HepG2 (cell line): ENCODE results near the gene SLC2A6. TPM values are rescaled to one million over a fixed set of nuclear protein-coding genes. Genes with fewer than 3 reads are reported as not detected.

ENCODE experiments used
- CERS6 ChIP-seq: sonication (generic); formaldehyde crosslinking; IDR thresholded peaks from 2 replicates; pipeline ENCODE4 v1.5.0; 2020; ENCODE audit warnings: missing genetic modification reagents
- DR1 ChIP-seq: sonication (generic); formaldehyde crosslinking; IDR thresholded peaks from 2 replicates; pipeline ENCODE4 v1.8.0; 2021; ENCODE audit warnings: mild to moderate bottlenecking, missing genetic modification reagents, inconsistent platforms
- GFI1 ChIP-seq: sonication (generic); formaldehyde crosslinking; IDR thresholded peaks from 2 replicates; pipeline ENCODE4 v1.5.0; 2020; ENCODE audit warnings: missing genetic modification reagents, mild to moderate bottlenecking, borderline replicate concordance
- GMEB2 ChIP-seq: IDR thresholded peaks from 2 replicates; pipeline ENCODE4 v1.6.1; 2016; ENCODE audit warnings: missing biosample characterization, missing genetic modification reagents, low read depth
- HHEX ChIP-seq: IDR thresholded peaks from 2 replicates; pipeline ENCODE4 v1.6.1; 2016; ENCODE audit warnings: control low read depth
- HMG20B ChIP-seq: conservative IDR thresholded peaks from 2 replicates; pipeline ENCODE4 v1.6.1; 2016; ENCODE audit warnings: missing genetic modification reagents, missing compliant biosample characterization
- MLXIP ChIP-seq: sonication (generic); formaldehyde crosslinking; IDR thresholded peaks from 2 replicates; pipeline ENCODE4 v1.9.0; 2021; ENCODE audit warnings: missing genetic modification reagents, borderline replicate concordance
- NFE2 ChIP-seq: sonication (generic); formaldehyde crosslinking; IDR thresholded peaks from 2 replicates; pipeline ENCODE4 v1.4.0; 2020; ENCODE audit warnings: missing genetic modification reagents
- PATZ1 ChIP-seq: sonication (generic); formaldehyde crosslinking; IDR thresholded peaks from 2 replicates; pipeline ENCODE4 v1.4.0; 2020; ENCODE audit warnings: missing genetic modification reagents
- PITX1 ChIP-seq: sonication (generic); formaldehyde crosslinking; IDR thresholded peaks from 2 replicates; pipeline ENCODE4 v1.5.1; 2020; ENCODE audit warnings: mild to moderate bottlenecking, missing genetic modification reagents
- RELA ChIP-seq: sonication (generic); formaldehyde crosslinking; IDR thresholded peaks from 2 replicates; pipeline ENCODE4 v1.4.0; 2020; ENCODE audit warnings: missing genetic modification reagents
- SP5 ChIP-seq: IDR thresholded peaks from 2 replicates; pipeline ENCODE4 v1.6.1; 2016; ENCODE audit warnings: low read depth, borderline replicate concordance
- U2AF2 ChIP-seq: fragments of 200-400 bp; formaldehyde crosslinking; IDR thresholded peaks from 2 replicates; pipeline ENCODE4 v1.6.1; 2017; ENCODE audit warnings: low read depth, mild to moderate bottlenecking, low read length
- ZFY ChIP-seq: sonication (generic); formaldehyde crosslinking; IDR thresholded peaks from 2 replicates; pipeline ENCODE4 v1.4.0; 2020; ENCODE audit warnings: missing genetic modification reagents
- ZMYM3 ChIP-seq: sonication (generic); formaldehyde crosslinking; IDR thresholded peaks from 2 replicates; pipeline ENCODE4 v1.5.1; 2020; ENCODE audit warnings: mild to moderate bottlenecking, missing genetic modification reagents
- ZNF225 ChIP-seq: sonication (generic); formaldehyde crosslinking; IDR thresholded peaks from 2 replicates; pipeline ENCODE4 v1.4.0; 2020; ENCODE audit warnings: mild to moderate bottlenecking, missing genetic modification reagents
- ZNF230 ChIP-seq: sonication (generic); formaldehyde crosslinking; IDR thresholded peaks from 2 replicates; pipeline ENCODE4 v1.4.0; 2020; ENCODE audit warnings: mild to moderate bottlenecking, missing genetic modification reagents
- ZNF550 ChIP-seq: sonication (generic); formaldehyde crosslinking; IDR thresholded peaks from 2 replicates; pipeline ENCODE4 v1.4.0; 2020; ENCODE audit warnings: mild to moderate bottlenecking, missing genetic modification reagents, borderline replicate concordance
- ZNF558 ChIP-seq: sonication (generic); formaldehyde crosslinking; IDR thresholded peaks from 2 replicates; pipeline ENCODE4 v1.9.0; 2022; ENCODE audit warnings: mild to moderate bottlenecking, missing genetic modification reagents, borderline replicate concordance
- ZNF563 ChIP-seq: sonication (generic); formaldehyde crosslinking; IDR thresholded peaks from 2 replicates; pipeline ENCODE4 v1.8.0; 2022; ENCODE audit warnings: mild to moderate bottlenecking, moderate library complexity, missing genetic modification reagents
- ZNF564 ChIP-seq: sonication (generic); formaldehyde crosslinking; IDR thresholded peaks from 2 replicates; pipeline ENCODE4 v1.8.1; 2023; ENCODE audit warnings: mild to moderate bottlenecking, missing genetic modification reagents
- ZNF652 ChIP-seq: IDR thresholded peaks from 2 replicates; pipeline ENCODE4 v1.6.1; 2016; ENCODE audit warnings: low read depth, borderline replicate concordance
- polyA plus RNA-seq, 8 experiments: library from polyadenylated mRNA; depleted of rRNA in 3 of 8; stranded (reverse) in 7 of 8; unstranded in 1 of 8; fragments of >200 nt; fragmentation: Illumina TruSeq in 4 of 8; extraction: Trizol in 4 of 8; gene quantifications; 2 replicates each; pipeline versions ENCODE4 v1.2.1 to v1.2.3, GENCODE V29; 2011 to 2016; ENCODE audit warnings: low read depth in 4 of 8, missing spikeins in 1 of 8, mixed read lengths in 1 of 8; ENCODE audit not compliant: insufficient read depth in 1 of 8
- total RNA-seq, 5 experiments: library from RNA; depleted of rRNA; stranded (reverse); fragments of >200 nt; fragmentation: Illumina TruSeq; extraction: Trizol; gene quantifications; 2 replicates each; pipeline ENCODE4 v1.2.3, GENCODE V29; 2016; ENCODE audit warnings: low read depth in 1 of 5

SLC2A6 gene
- total and polyA plus RNA-seq, 2 of the 13 experiments (the other 11 are each of a cell fraction or from before 2014, with no cell fraction given) = 4.1 to 15.0 TPM

DNA sequence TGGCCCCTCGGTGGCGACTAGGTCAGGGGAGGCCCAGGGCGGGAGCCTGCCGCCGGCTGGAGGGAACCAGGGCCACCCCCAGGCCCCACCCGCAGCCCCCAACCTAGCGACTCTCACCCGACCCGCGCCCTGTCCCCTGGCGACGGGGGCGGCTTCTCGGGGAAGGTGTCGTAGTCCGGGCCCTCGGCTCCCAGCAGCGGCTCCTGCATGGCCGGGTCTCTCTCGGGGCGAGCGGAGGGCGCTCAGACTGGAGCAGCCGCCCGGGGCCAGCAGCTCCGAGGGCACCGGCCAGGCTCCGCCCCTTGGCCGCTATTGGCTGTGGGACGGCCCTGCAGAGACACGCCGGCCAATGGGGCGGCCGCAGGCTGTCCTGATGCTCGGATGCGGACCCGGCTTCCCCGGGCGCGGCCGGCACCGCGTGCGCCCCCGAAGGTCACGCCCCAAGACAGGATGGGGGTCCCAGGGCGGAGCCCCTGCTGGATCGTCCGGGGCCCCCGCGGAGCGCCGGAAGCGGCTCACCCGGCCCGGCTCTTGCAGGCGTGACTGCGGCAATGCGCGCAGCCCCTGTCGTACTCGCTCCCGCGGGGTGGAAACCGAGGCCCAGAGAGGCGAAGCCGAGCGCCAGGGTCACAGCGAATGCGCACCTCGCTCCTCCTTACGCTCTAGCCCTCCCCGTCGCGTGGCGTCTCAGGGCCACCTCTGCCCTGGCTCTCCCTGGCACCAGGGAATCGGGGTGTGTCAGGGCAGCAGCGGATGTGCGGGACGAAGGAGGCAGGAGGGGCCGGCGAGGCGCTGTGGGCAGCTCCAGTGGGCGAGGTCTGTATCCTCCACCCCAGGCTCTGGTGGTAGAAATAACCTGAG is at the start of gene SLC2A6 (continued):
- TF ChIP-seq GFI1 (CRISPR knock-in tag) (no peak), U2AF2 (no peak), GMEB2 (CRISPR knock-in tag) (no peak), ZNF652 (CRISPR knock-in tag) (no peak), NFE2 (no peak), PATZ1 (CRISPR knock-in tag) (peak; percentile 30; the same call in 1 of the 2 replicates), RELA (CRISPR knock-in tag) (no peak), ZNF230 (CRISPR knock-in tag) (no peak), SP5 (CRISPR knock-in tag) (no peak), HMG20B (0 out of 2 replicates have a peak, but pooled peaks have one; percentile 10), ZFY (CRISPR knock-in tag) (peak; percentile 74), ZNF564 (no peak), CERS6 (CRISPR knock-in tag) (no peak), ZNF225 (CRISPR knock-in tag) (peak; percentile 82; the same call in 1 of the 2 replicates), ZNF558 (peak; percentile 57; the same call in 1 of the 2 replicates), MLXIP (CRISPR knock-in tag) (no peak), ZMYM3 (CRISPR knock-in tag) (no peak), ZNF563 (CRISPR knock-in tag) (peak; percentile 39), DR1 (CRISPR knock-in tag) (no peak), HHEX (CRISPR knock-in tag) (no peak), PITX1 (CRISPR knock-in tag) (no peak), ZNF550 (peak; percentile 20; the same call in 1 of the 2 replicates)
